ENCODE data around the gene CFAP53. TPM values are rescaled to one million over a fixed set of nuclear protein-coding genes. Genes with fewer than 3 reads are reported as not detected.
"Not testable (repeated sequence)": the region's sequence is repeated elsewhere in the genome, so short reads cannot be mapped to it uniquely, and the experiment has no call there.

Gene CFAP53
- 0.13 TPM in 1 of 2 replicates, not detected in the other for total RNA-seq (2014; rRNA removed)
- polyA plus RNA-seq (2012) = 0.16 TPM

- peak; percentile 80 for DNase-seq (ENCODE audit: low read depth)
Measured at GRCh38 chr18:50266248-50266704, at the start of gene CFAP53. Gene CFAP53 (minus strand): TSS chr18:50266495. CDS start chr18:50266404, 91 bp downstream.

- DNase-seq (ENCODE audit: low read depth) = no peak
Measured at GRCh38 chr18:50315100-50315871, 49.0 kb upstream of the CFAP53 start.

GRCh38 chr18:50313873-50314460, 47.7 kb upstream of the CFAP53 start:
- no peak for DNase-seq (ENCODE audit: low read depth)

DNA sequence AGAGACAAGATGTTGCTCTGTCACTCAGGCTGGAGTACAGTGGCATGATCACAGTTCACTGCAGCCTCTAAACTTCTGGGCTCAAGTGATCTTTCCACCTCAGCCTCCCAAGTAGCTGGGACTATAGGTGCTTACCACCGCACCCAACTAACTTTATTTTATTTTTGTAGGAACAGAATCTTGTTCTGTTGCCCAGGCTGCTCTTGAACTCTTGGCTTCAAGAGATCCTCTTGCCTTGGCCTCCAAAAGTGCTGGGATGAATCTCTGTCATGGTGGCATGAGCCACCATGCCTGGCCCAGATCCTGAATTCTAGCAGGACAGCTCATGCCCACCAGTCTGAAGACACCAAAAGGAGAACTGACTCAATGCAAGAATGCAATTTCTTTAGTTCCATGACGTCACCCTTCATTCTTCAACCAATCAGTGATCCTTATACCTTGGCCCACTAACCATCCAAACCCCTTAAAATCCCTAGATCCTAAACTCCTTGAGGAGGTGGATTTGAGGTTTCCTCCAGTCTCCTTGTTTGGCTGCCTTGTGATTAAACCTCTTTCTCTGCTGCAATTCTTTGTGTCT, 46.8 kb upstream of the CFAP53 start:
- no peak for DNase-seq (ENCODE audit: low read depth)

GRCh38 chr18:50312296-50313030, 46.2 kb upstream of the CFAP53 start:
- DNase-seq (ENCODE audit: low read depth) = no peak

GRCh38 chr18:50311650-50312049, 45.4 kb upstream of the CFAP53 start:
- no peak for DNase-seq (ENCODE audit: low read depth)

DNA sequence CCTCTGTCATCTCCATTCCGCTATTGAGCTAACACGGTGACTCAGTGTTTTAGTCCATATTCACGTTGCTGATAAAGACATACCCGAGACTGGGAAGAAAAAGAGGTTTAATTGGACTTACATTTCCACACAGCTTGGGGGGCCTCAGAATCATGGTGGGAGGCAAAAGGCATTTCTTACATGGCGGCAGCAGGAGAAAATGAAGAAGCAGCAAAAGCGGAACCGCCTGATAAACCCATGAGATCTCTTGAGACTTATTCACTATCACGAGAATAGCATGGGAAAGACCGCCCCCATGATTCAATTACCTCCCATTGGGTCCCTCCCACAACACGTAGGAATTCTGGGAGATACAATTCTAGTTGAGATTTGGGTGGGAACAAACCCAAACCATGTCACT, 43.8 kb upstream of the CFAP53 start:
- no peak for DNase-seq (ENCODE audit: low read depth)

GRCh38 chr18:50308851-50309250, 42.6 kb upstream of the CFAP53 start:
- DNase-seq (ENCODE audit: low read depth) = not testable (repeated sequence)

DNA sequence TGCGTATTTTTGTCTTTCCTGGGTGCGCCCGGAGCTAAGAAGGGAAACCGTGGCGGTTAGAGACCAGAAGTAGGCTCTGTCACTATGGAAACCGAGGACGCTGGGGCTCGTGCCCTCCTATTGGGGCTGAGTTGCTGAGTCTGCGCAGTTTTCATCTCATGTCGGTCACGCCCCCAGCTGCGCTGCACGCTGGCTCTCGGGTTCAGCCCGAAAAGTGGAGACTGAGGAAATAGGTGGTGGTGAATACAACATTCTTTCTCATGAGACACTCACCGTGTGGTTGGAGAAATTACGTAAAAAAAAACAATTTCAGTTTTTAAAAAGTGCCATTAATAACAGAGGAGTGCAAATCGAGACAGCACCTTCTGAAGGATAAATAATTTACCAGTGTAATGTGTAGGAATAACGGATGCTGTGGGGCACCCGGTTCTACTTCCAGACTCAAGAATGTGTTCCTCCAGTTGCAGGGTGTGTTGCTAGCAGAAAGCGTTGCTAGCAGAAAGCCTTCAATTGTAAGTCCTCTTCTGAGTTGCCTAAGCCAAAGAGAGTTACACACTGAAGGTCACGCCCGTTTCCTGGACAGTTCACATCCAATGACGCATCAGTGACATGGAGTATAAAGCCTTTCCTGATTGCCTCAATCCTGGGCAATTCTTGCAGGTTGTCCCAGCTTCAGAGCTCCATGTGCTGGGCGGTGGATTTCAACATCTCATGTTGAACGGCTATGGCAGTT, 41.6 kb upstream of the CFAP53 start:
- DNase-seq (ENCODE audit: low read depth) = peak; percentile 87

- no peak for DNase-seq (ENCODE audit: low read depth)
Measured at GRCh38 chr18:50307400-50307737, 41.1 kb upstream of the CFAP53 start.

DNA sequence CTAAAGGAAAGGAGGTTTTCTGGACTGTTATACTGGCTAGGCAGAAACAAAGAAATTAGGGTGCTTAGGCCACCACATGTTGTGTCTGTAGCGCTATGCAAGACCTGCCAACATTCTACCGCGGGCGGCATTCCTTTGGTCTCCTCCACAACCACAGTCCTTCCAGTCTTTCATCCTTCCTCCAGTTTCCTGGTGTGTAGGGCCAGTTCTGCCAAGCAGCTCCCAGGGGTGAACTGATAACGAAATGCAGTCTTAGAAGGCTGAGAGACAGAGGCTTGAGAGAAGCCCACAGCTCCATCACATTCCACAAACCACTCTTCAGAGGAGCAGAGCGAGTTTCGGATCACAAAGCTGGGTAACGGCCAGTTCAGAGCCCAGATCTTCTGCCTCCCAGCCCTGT, 40.6 kb upstream of the CFAP53 start:
- DNase-seq (ENCODE audit: low read depth) = peak; percentile 19

- DNase-seq (ENCODE audit: low read depth) = no peak
Measured at GRCh38 chr18:50301074-50301473, 34.8 kb upstream of the CFAP53 start.

DNA sequence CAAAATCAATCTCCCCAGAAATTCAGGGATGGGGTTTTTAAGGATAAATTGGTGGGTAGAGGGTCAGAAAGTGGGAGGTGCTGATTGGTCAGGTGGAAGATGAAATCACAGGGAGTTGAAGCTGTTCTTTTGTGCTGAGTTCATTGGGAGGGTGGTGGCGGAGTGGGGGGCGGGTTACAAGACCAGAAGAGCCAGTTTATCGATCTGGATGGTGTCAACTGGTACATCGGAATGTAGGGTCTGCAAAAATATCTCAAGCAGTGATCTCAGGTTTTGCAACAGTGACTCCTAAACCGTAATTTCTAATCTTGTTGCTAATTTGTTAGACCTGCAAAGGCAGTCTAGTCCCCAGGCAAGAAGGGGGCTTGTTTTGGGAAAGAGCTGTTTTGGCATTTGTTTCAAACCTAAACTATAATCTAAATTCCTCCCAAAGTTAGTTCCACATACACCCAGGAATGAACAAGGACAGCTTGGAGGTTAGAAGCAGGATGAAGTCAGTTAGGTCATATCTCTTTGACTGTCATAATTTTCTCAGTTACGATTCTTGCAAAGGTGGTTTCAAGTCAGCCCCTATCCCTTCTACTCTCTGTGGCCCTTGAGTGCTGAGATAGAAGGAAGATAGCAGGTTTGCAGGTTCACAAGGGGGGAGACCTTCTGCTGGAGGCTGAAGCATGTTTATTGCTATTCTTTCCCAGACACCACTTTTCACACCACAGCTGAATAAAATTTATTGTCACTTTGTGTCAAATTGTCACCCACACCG, 33.5 kb upstream of the CFAP53 start:
- no peak for DNase-seq (ENCODE audit: low read depth)

GRCh38 chr18:50298443-50299284, 32.4 kb upstream of the CFAP53 start:
- DNase-seq (ENCODE audit: low read depth) = no peak

GRCh38 chr18:50297621-50298442, 31.5 kb upstream of the CFAP53 start:
- DNase-seq (ENCODE audit: low read depth) = peak; percentile 40

DNA sequence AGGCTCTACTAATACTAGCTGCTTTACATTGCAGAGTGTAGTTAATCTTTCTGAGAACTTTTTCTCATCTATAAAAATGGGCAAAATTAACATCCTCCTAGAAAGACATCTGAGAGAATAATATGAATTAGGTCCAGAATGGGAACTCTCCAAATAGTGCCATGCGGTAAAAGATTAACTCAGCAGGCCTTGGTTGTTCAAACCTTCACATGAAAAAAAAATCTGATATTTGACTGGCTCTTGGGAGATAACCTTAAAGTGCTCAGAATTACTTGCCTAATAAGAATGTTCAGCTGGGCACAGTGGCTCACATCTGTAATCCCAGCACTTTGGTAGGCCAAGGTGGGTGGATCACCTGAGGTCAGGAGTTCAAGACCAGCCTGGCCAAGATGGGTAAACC, 26.7 kb upstream of the CFAP53 start:
- DNase-seq (ENCODE audit: low read depth) = no peak

DNA sequence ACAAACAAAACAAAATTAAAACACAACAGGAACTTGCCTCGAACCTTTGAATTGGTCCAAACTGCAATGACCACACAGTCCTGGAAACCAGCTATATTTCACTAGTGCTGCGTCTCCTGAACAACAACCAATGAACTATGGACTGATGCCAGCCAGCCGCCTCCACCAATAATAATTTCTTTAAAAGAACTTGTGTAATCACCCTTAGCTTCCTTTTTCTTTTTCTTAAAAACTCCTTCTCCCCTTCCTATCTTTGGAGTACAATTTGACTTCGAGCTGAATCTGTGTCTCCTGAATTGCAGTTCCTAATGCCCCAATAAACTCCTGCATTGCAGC, 22.8 kb upstream of the CFAP53 start:
- no peak for DNase-seq (ENCODE audit: low read depth)

DNA sequence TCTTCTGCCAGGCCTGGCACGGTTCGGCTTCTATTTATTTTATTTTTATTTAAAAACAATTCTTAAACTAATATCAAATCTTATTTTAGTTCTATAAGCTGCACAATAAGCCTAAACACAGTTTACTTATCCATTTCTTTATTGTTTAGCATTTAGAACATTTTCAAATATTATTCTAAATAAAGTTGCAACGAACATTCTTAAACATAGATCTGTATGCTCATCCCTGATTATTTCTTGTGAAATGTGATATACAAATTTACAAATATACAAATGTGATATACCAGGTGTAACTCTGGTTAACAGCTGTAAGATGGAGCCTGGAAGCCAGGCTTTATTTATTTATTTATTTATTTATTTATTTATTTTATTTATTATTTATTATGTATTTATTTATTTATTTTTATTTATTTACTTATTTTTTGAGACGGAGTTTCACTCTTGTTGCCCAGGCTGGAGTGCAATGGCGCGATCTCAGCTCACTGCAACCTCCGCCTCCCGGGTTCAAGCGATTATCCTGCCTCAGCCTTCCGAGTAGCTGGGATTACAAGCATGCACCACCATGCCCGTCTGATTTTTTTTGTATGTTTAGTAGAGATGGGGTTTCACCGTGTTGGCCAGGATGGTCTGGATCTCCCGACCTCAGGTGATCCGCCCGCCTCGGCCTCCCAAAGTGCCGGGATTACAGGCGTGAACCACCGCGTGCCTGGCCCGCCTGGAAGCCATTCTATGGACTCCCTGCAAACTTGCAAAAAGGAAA, 22.2 kb upstream of the CFAP53 start:
- not testable (repeated sequence) for DNase-seq (ENCODE audit: low read depth)

Measured in LHCN-M2 (cell line).